GM21717 (cell line): ENCODE measurements around the gene PAIP2.
"Not testable (repeated sequence)": the region's sequence is repeated elsewhere in the genome, so short reads cannot be mapped to it uniquely, and the experiment has no call there.

Experiments
- ATAC-seq: cut with Tn5 transposase; IDR thresholded peaks from one replicate; pipeline ENCODE4 v1.9.1; 2021; ENCODE audit warnings: mild to moderate bottlenecking, moderate library complexity; ENCODE audit not compliant: unreplicated experiment

Gene PAIP2

GRCh38 chr5:139377226-139377625 lies 35.6 kb downstream of the PAIP2 start:
- no peak for ATAC-seq

- no peak for ATAC-seq
These were observed 36.6 kb downstream of the PAIP2 start for GRCh38 chr5:139378101-139378825.

GRCh38 chr5:139378941-139379361 lies 37.3 kb downstream of the PAIP2 start:
- no peak for ATAC-seq

- no peak for ATAC-seq
These were observed 38.2 kb downstream of the PAIP2 start for GRCh38 chr5:139379626-139380449.

GRCh38 chr5:139381837-139382761 lies 40.4 kb downstream of the PAIP2 start:
- ATAC-seq, result no peak

- ATAC-seq, result no peak
These were observed 41.2 kb downstream of the PAIP2 start for GRCh38 chr5:139382807-139383206.

- no peak for ATAC-seq
These were observed 41.8 kb downstream of the PAIP2 start, which contains the start of gene SLC23A1 for GRCh38 chr5:139383275-139383992. TSS of gene SLC23A1 (minus strand) at chr5:139383297. CDS start at chr5:139383253, 44 bp downstream.

GRCh38 chr5:139383993-139384590 lies 42.4 kb downstream of the PAIP2 start:
- ATAC-seq, result no peak

GRCh38 chr5:139384591-139385051 lies 43.0 kb downstream of the PAIP2 start:
- no peak for ATAC-seq

- no peak for ATAC-seq
These were observed 43.7 kb downstream of the PAIP2 start for GRCh38 chr5:139385061-139386049.

GRCh38 chr5:139386050-139386438 lies 44.4 kb downstream of the PAIP2 start:
- ATAC-seq, result no peak

GRCh38 chr5:139386956-139387355 lies 45.3 kb downstream of the PAIP2 start:
- ATAC-seq, result not testable (repeated sequence)

- ATAC-seq, result no peak
These were observed 46.0 kb downstream of the PAIP2 start for GRCh38 chr5:139387611-139388197.

- ATAC-seq, result no peak
These were observed 46.7 kb downstream of the PAIP2 start for GRCh38 chr5:139388198-139388821.

GRCh38 chr5:139389701-139390638 lies 48.3 kb downstream of the PAIP2 start, which contains the start of gene MZB1:
TSS of gene MZB1 (minus strand) at chr5:139389913. CDS start at chr5:139389856, 57 bp downstream.
- ATAC-seq, result peak; percentile 38
